Measurements from ENCODE around the gene ENDOV.

Gene ENDOV

DNA sequence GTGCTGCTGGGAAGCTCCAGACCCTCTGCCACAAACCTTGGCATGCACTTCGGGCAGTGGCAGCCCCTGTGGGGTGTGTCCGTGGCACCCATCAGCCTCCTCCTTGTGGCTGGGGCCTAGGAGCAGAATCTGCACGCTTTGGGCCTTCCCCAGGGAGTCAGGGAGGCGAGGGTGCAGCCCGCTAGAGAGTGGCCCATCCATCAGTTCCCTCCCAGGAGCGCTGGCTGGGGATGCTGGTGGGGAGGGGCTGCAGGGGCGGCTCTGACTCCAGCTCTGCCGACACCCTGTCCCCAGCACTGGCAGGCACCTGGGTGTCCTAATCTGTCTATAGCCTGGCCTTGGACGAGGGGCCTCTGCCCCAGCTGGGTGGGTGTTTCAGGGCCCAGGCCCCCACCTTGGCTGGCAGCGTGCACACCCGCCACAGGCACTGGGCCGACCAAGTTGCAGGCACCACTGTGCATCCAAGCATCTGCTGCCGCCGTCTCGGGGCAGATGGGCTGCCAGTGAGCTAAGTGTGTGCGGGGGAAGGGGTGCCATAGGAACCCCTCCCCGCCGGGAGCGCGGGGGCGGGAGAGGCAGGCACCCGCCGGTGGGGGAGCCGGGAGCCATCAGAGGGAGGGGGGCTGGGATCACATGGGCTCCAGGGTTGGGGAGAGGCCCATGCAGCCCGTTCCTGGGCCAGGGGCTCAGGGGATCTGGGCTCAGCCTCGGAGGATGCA, 30.2 kb downstream of the ENDOV start:
- no peaks in the 10 kb centered on the region for H3K9me3 ChIP-seq (ENCODE audit: low read length)
- no peaks in the 10 kb centered on the region for H3K36me3 ChIP-seq (ENCODE audit: insufficient read depth, low read length)
- H3K27me3 ChIP-seq (ENCODE audit: insufficient read depth, low read length), result peaks cover 25% of the 10 kb centered on the region
- H2AFZ ChIP-seq (ENCODE audit: low read depth, low read length), result no peak overlapping the region
- H3K4me1 ChIP-seq (ENCODE audit: insufficient read depth, low read length), result peaks cover 13% of the 10 kb centered on the region
- no peak overlapping the region for H3K4me3 ChIP-seq (ENCODE audit: low read length)

DNA sequence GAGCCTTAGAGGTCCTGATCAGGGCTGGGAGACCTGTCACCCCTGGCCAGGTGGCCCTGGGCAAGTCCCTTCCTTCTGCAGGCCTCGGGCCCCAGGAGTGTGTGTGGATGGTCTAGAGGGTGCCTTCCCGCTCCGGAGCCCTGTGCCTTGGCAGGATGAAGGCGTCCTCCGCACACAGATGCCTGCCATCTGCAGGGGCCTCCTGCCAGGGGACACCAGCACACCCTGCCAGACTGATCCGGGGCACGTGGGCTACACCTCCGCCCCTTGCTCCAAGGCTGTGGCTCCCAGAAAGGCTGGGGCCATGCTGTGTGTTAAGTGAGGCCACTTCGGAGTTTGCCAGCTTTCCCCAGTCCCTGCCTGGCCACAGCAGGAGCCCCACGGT, 30.8 kb downstream of the ENDOV start:
- no peaks in the 10 kb centered on the region for H3K9me3 ChIP-seq (ENCODE audit: low read length)
- no peak overlapping the region for H2AFZ ChIP-seq (ENCODE audit: low read depth, low read length)
- H3K27me3 ChIP-seq (ENCODE audit: insufficient read depth, low read length), result peaks cover 25% of the 10 kb centered on the region
- no peak overlapping the region for H3K4me3 ChIP-seq (ENCODE audit: low read length)
- no peaks in the 10 kb centered on the region for H3K36me3 ChIP-seq (ENCODE audit: insufficient read depth, low read length)
- peaks cover 13% of the 10 kb centered on the region for H3K4me1 ChIP-seq (ENCODE audit: insufficient read depth, low read length)

DNA sequence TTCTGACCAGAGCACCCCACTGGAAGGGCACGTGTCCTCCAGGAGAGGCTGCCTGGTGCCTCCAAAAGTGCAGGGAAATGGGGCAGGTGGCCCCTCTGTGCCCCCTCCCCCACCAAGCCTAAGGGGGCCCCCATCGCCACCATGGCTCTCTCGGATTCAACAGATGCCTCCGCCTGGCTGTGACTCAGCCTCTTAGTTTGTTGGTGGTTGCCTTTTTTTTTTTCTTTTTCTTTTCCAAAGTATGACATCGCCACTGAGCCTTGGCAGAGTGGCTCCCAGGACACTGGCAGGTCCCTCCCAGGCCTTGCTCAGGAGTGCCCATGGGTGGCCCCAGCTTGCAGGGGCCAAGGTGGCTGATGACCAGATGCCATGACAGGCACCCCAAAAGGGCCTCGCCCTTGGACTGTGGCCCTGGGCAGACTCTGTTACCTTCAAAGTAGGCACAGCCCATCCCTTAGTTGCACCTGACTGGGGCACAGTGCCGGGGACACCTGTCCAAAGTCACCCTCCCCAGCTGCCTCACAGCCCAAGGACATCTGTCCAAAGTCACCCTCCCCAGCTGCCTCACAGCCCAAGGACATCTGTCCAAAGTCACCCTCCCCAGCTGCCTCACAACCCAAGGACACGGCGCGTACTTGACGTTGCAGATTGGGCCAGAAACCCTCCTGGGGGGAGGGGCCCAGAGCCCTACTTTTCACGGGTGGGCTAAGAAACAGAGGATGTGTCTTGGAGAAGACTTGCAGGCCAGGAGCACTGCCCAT, 31.9 kb downstream of the ENDOV start:
- peaks cover 25% of the 10 kb centered on the region for H3K27me3 ChIP-seq (ENCODE audit: insufficient read depth, low read length)
- H3K9me3 ChIP-seq (ENCODE audit: low read length), result no peaks in the 10 kb centered on the region
- peaks cover 13% of the 10 kb centered on the region for H3K4me1 ChIP-seq (ENCODE audit: insufficient read depth, low read length)
- no peaks in the 10 kb centered on the region for H3K36me3 ChIP-seq (ENCODE audit: insufficient read depth, low read length)
- H2AFZ ChIP-seq (ENCODE audit: low read depth, low read length), result no peak overlapping the region
- no peak overlapping the region for H3K4me3 ChIP-seq (ENCODE audit: low read length)

DNA sequence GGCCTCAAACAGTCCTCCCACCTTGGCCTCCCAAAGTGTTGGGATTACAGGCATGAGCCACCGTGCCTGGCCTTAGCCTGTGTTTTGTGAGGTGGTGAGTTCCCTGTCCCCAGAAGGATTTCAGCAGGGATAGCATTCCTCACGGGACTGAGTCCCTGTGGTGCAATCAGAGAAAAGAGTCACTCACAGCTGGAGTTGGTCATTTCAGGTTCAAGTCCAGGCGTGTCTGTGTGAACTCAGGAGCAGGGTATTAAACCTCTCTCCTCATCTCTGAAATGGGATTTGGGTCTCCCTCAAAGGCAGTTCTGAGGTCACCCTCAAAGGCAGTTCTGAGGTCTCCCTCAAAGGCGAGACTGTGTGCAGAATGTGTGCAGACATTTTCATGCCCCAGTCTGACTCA, 32.8 kb downstream of the ENDOV start:
- H3K27me3 ChIP-seq (ENCODE audit: insufficient read depth, low read length), result peaks cover 25% of the 10 kb centered on the region
- no peak overlapping the region for H2AFZ ChIP-seq (ENCODE audit: low read depth, low read length)
- no peaks in the 10 kb centered on the region for H3K9me3 ChIP-seq (ENCODE audit: low read length)
- no peaks in the 10 kb centered on the region for H3K36me3 ChIP-seq (ENCODE audit: insufficient read depth, low read length)
- H3K4me3 ChIP-seq (ENCODE audit: low read length), result no peak overlapping the region
- peaks cover 13% of the 10 kb centered on the region for H3K4me1 ChIP-seq (ENCODE audit: insufficient read depth, low read length)

DNA sequence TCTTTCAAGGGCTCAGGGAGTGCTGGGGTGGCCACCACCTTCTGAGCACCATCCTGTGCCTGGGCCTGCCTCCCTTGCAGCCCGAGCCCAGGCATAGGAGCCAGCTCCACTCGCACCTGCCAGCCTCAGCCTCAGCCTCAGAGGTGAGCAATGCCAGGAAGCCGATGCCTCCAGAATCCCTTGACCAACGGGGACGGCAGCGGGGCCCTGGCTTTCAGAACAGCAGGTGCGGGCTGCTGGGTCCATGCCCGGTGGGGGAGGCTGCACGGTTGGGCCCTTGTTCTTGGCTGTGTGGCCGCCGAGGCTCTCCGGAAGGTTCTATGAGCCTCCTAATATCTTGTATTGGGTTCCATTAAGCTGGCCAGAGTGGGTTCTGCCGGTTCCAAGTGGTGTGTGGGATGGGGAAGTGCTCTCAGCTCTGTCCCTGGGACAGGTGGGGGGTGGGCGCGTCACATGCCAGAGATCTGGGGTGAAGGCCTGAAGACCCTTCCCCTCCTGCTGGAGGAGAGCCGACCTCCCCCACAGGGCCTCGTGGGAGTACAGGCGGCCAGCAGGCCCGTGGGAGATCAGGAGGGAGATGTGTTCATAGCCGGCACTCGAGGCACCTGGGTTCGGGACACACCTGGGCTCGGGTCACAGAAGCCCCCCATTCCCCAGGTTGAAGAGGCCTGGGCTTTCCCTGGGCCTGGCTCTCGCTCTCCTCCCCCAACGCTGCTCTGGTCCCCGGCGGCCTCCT, 34.4 kb downstream of the ENDOV start:
- Histone ChIP-seq H3K4me1 (ENCODE audit: insufficient read depth, low read length) (peaks cover 13% of the 10 kb centered on the region), H2AFZ (ENCODE audit: low read depth, low read length) (no peak overlapping the region), H3K9me3 (ENCODE audit: low read length) (no peaks in the 10 kb centered on the region), H3K4me3 (ENCODE audit: low read length) (no peak overlapping the region), H3K27me3 (ENCODE audit: insufficient read depth, low read length) (peaks cover 17% of the 10 kb centered on the region), H3K36me3 (ENCODE audit: insufficient read depth, low read length) (no peaks in the 10 kb centered on the region)

DNA sequence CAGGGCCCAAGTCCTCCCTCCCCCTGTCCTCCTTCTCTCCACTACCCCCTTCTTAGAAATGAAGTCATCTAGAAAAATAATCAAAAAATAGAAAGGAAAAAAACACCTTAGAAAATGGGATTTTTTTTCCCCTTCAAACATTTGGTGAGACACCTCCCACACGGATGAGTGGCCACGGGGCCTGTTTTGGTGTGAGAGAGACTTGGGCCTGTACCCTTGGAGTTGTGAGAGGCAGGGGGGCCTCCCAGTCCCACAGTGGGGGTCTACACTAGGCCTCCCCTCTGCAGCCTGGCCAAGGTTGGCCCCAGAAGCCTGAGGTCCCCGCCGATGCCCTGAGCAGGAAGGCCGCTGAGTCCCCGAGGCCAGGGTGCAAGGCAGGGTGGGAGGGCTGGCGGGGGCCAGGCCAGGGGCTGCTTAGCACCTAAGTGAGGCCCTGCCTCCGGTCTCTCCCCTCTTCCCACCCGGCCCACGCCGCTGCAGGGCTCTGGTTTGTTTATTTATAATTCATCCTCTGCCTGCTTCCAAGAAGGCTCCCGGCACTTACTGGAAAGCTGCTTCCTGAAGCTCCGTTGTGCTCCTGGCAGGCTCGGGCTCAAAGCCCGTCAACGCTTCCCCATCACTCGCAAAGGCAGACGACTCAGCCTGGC, 35.1 kb downstream of the ENDOV start:
- Histone ChIP-seq H3K4me1 (ENCODE audit: insufficient read depth, low read length) (peaks cover 8% of the 10 kb centered on the region), H3K27me3 (ENCODE audit: insufficient read depth, low read length) (peaks cover 17% of the 10 kb centered on the region), H3K9me3 (ENCODE audit: low read length) (no peaks in the 10 kb centered on the region), H3K4me3 (ENCODE audit: low read length) (no peak overlapping the region), H3K36me3 (ENCODE audit: insufficient read depth, low read length) (no peaks in the 10 kb centered on the region), H2AFZ (ENCODE audit: low read depth, low read length) (no peak overlapping the region)

DNA sequence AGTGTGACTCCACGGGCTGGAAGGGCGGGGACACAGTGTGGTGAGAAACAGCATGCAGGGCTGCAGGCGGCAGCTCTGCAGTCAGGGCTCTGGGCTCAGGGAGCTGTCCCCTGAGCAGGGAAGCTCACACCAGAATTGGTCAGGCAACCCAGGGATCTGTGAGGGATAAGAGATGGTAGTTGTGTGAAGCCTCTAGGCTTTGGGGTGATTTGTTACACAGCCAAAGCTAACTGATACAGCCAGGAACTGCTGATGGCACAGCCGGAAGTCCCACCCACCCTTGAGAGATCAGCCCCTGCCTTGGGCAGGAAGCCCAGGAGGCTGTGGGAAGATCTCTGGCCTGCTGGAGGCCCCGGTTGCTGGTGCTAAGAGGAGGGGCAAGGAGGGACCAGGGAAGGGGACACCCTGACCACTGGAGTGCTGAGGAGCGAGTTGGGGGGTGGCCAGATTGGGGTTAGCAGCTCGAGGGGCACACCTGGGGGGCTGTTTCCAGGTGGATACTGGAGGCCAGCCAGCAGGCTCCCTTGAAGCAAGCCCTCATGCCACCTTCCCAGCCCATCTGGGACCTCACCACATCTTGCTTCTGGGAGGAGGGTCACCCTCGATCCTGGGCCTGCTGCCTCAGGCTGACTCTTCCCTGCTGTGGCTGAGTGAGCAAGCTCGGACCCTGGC, 36.3 kb downstream of the ENDOV start:
- no peaks in the 10 kb centered on the region for H3K9me3 ChIP-seq (ENCODE audit: low read length)
- peaks cover 16% of the 10 kb centered on the region for H3K4me1 ChIP-seq (ENCODE audit: insufficient read depth, low read length)
- H3K27me3 ChIP-seq (ENCODE audit: insufficient read depth, low read length), result peaks cover 11% of the 10 kb centered on the region
- H3K36me3 ChIP-seq (ENCODE audit: insufficient read depth, low read length), result no peaks in the 10 kb centered on the region
- no peak overlapping the region for H3K4me3 ChIP-seq (ENCODE audit: low read length)
- no peak overlapping the region for H2AFZ ChIP-seq (ENCODE audit: low read depth, low read length)

DNA sequence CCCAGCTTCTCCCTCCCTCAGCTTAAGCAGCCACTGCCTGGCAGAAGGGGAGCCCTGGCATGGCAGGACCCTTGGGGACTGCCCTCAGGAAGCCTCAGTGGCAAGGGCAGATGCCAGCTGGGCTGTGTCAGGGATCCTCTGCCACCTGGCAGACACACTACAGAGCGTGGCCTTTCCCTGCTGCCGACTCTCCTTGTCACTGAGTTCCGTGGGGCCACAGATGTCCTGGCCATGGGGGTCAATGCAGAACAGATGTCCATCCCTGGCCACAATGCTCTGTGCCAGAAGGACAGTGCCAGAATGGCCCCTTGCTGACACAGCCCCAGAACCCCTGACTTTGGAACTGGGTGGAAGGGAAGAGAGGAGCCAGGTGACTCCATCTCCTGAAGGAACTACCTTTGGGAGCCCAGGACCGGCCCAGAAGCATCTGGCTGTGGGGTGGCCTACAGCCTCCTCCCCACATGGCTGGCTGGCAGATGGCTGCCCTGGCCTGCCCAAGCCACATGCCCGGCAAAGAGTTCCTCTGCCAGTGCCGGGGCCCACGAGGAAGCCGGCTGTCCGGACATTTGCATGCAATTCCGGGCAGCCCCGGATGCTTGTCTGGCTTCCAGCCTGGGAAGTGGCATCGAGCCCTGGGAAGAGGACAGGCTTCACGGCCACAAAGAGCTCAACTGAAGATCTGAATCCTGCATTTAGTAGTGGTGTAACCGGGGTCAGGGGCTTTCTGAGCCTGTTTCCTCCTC, 37.4 kb downstream of the ENDOV start:
- Histone ChIP-seq H3K9me3 (ENCODE audit: low read length) (no peaks in the 10 kb centered on the region), H3K36me3 (ENCODE audit: insufficient read depth, low read length) (no peaks in the 10 kb centered on the region), H3K4me3 (ENCODE audit: low read length) (no peak overlapping the region), H2AFZ (ENCODE audit: low read depth, low read length) (no peak overlapping the region), H3K4me1 (ENCODE audit: insufficient read depth, low read length) (peaks cover 18% of the 10 kb centered on the region), H3K27me3 (ENCODE audit: insufficient read depth, low read length) (peaks cover 15% of the 10 kb centered on the region)

DNA sequence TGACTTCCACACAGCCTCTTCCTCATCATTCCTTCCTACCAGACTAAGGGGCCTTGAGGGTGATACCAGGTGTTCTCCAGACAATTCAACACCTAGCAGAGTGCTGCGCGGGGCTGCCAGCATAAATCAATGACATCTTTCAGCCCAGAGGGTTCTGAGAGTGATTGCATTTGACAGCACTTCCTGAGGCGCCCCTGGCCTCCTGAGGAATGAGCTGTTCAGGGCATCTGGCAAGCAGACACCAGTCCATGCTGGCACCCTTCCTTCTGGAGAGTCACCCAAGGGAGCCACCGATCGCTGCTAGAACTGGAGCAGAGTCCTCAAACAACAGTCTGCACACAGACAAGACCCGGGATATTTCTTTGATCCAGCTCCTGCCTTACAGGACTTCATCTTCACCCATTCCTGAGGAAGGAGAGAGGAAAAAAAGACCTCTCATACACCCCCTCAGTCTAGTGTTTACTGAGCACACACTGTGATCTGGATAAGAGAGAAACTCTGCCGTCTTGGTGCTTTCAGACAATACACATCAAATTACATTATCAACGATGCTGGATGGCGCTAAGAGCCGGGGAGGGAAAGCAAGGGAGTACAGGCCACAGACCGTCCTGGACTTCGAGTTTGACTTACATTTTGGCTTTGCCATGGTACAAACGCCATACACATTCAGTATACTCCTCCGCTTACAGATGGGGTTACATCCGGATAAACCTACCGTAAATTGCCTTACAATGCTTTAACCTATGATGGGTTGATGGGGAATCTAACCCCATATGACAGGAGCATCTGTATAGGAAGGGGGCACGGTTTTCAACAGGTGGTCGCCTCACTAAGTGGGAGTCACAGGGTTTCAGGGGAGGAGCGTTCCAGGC, 38.4 kb downstream of the ENDOV start:
- peak overlapping the region; percentile 83 for H3K4me3 ChIP-seq (ENCODE audit: low read length)
- H3K36me3 ChIP-seq (ENCODE audit: insufficient read depth, low read length), result no peaks in the 10 kb centered on the region
- no peak overlapping the region for H2AFZ ChIP-seq (ENCODE audit: low read depth, low read length)
- H3K4me1 ChIP-seq (ENCODE audit: insufficient read depth, low read length), result peaks cover 18% of the 10 kb centered on the region
- peaks cover 15% of the 10 kb centered on the region for H3K27me3 ChIP-seq (ENCODE audit: insufficient read depth, low read length)
- H3K9me3 ChIP-seq (ENCODE audit: low read length), result no peaks in the 10 kb centered on the region

DNA sequence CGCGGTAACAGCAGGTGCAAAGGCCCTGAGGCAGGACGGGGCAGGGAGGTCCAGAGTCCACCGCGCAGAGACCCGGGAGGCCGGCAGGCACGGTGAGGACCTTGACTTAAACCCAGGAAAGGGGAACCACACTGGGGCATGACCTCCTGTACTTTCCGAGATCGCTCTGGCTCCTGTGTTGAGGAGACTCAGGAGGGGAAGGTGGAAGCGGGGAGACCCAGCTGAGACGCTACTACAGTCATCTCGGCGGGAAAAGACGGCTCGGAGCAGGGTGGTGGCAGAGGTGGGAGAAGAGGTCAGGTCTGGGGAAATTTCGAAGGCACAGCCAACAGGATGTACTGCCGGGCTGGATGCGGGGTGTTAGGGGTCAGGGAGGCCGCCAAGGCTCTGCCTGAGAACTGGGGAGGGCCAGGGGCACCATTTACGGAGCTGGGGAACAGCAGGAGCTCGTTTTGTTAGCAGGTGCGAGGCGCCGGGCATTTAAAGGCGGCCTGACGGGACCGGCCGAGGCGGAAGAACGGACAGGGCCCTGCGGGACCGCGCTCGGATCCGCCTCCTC, 39.1 kb downstream of the ENDOV start:
- Histone ChIP-seq H3K27me3 (ENCODE audit: insufficient read depth, low read length) (peaks cover 10% of the 10 kb centered on the region), H2AFZ (ENCODE audit: low read depth, low read length) (peak overlapping the region; percentile 94), H3K4me1 (ENCODE audit: insufficient read depth, low read length) (peaks cover 18% of the 10 kb centered on the region), H3K9me3 (ENCODE audit: low read length) (no peaks in the 10 kb centered on the region), H3K4me3 (ENCODE audit: low read length) (peak overlapping the region; percentile 83), H3K36me3 (ENCODE audit: insufficient read depth, low read length) (no peaks in the 10 kb centered on the region)

DNA sequence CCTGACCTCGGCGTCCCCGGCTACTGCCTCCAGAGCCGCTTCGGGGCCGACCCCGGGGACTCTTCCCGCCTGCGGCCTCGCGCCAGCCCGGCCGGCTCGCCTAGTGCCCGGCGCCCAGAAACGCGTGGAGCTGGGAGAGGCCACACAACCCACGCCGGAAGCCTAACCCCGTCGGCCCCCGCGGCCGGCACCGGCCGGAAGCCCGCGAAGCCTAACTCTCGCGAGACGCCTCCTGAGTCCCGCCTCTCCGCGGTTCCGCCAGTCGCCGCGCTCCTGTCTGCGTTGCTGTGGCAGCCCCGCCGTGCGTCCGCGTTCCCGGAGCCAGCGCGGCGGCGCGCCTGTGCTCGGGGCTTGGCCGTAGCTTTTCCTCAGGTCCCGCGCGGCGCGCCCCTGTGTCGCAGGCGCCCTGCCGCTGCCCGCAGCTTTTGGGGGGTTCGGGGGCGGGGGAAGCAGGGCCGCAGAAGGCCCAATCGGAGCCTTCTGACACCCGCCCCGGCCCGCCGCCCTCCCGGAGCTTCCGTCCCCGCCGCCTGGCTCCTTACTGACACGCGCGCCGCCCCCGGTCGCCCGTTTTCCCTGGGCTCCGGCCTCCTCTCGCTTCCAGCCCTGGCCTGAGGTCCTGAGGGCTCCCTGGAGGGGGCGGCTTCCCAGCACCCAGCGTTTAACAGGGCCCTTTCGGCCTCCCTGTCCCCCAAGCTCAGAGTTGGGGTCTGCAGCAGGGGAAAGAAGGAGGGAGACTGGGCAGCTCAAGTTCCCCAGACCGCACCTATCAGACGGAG, 39.8 kb downstream of the ENDOV start:
- peaks cover 8% of the 10 kb centered on the region for H3K27me3 ChIP-seq (ENCODE audit: insufficient read depth, low read length)
- no peaks in the 10 kb centered on the region for H3K36me3 ChIP-seq (ENCODE audit: insufficient read depth, low read length)
- peak overlapping the region; percentile 94 for H2AFZ ChIP-seq (ENCODE audit: low read depth, low read length)

More for the DNA sequence above, 39.8 kb downstream of the ENDOV start:
- Histone ChIP-seq H3K4me1 (ENCODE audit: insufficient read depth, low read length) (peaks cover 18% of the 10 kb centered on the region), H3K9me3 (ENCODE audit: low read length) (no peaks in the 10 kb centered on the region), H3K4me3 (ENCODE audit: low read length) (peak overlapping the region; percentile 83)
